Fibroblast of lung (primary cell): Measurements from ENCODE around the gene C1orf74. TPM values are rescaled to one million over a fixed set of nuclear protein-coding genes. Genes with fewer than 3 reads are reported as not detected.

ENCODE experiments used
- DNase-seq, 2 donors: peaks; one replicate each; pipeline versions ENCODE4 v3.0.0 to v3.0.0-alpha.2; 2010; ENCODE audit warnings: low read depth in 2 of 2
- H2AFZ ChIP-seq: 2 replicates; pipeline ENCODE4 v1.5.1; 2012; ENCODE audit warnings: low read length, control low read depth, inconsistent platforms
- H3K27ac ChIP-seq: 2 replicates; pipeline ENCODE4 v1.5.1; 2011; ENCODE audit warnings: low read length, control low read depth; ENCODE audit not compliant: insufficient read depth
- H3K27me3 ChIP-seq: 2 replicates; pipeline ENCODE4 v1.5.1; 2011; ENCODE audit warnings: mild to moderate bottlenecking, low read length; ENCODE audit not compliant: control insufficient read depth, insufficient read depth
- H3K36me3 ChIP-seq: 2 replicates; pipeline ENCODE4 v1.5.1; 2011; ENCODE audit warnings: low read length; ENCODE audit not compliant: control insufficient read depth, insufficient read depth
- H3K4me1 ChIP-seq: 2 replicates; pipeline ENCODE4 v1.5.1; 2011; ENCODE audit warnings: low read length; ENCODE audit not compliant: control insufficient read depth, insufficient read depth; ENCODE audit errors: extremely low read depth
- H3K4me2 ChIP-seq: 2 replicates; pipeline ENCODE4 v1.5.1; 2011; ENCODE audit warnings: low read length, control low read depth; ENCODE audit not compliant: insufficient read depth; ENCODE audit errors: extremely low read depth
- H3K4me3 ChIP-seq, 4 experiments: fragments of 200-600 bp in 1 of 4; sonication (generic) in 1 of 4; replicated peaks in 1 of 4; 2 replicates each; pipeline ENCODE4 v1.5.1; 2011 to 2016; ENCODE audit warnings: low read length in 4 of 4, low read depth in 3 of 4, mild to moderate bottlenecking in 3 of 4, control low read depth in 2 of 4, inconsistent platforms in 1 of 4, mixed read lengths in 1 of 4; ENCODE audit not compliant: insufficient read depth in 1 of 4; ENCODE audit errors: control extremely low read depth in 1 of 4
- H3K79me2 ChIP-seq: 2 replicates; pipeline ENCODE4 v1.5.1; 2012; ENCODE audit warnings: mild to moderate bottlenecking, low read length, inconsistent platforms; ENCODE audit not compliant: control insufficient read depth, insufficient read depth
- H3K9ac ChIP-seq: 2 replicates; pipeline ENCODE4 v1.5.1; 2011; ENCODE audit warnings: mild to moderate bottlenecking, low read length, control low read depth; ENCODE audit not compliant: insufficient read depth
- H3K9me3 ChIP-seq: 2 replicates; pipeline ENCODE4 v1.5.1; 2012; ENCODE audit warnings: low read depth, low read length; ENCODE audit not compliant: control insufficient read depth, insufficient read depth
- H4K20me1 ChIP-seq: 2 replicates; pipeline ENCODE4 v1.5.1; 2011; ENCODE audit warnings: low read length; ENCODE audit not compliant: control insufficient read depth, insufficient read depth; ENCODE audit errors: extremely low read depth
- EZH2 ChIP-seq: IDR thresholded peaks from 2 replicates; pipeline ENCODE4 v1.5.1; 2012; ENCODE audit warnings: low read length, control low read depth, mild to moderate bottlenecking; ENCODE audit errors: missing control alignments
- polyA plus RNA-seq, 2 donors: library from polyadenylated mRNA; depleted of rRNA in 1 of 2; stranded (reverse) in 1 of 2; unstranded in 1 of 2; fragments of >200 nt; gene quantifications; 2 replicates each; pipeline ENCODE4 v1.2.1, GENCODE V29; 2011 to 2012; ENCODE audit warnings: missing spikeins in 1 of 2
- total RNA-seq: library from RNA; depleted of rRNA; stranded (reverse); fragments of >200 nt; gene quantifications from 2 replicates; pipeline ENCODE4 v1.2.1, GENCODE V29; 2014
- TF ChIP-seq, protein P1 (sequence below), 2 donors: IDR thresholded peaks in 1 of 2; conservative IDR thresholded peaks in 1 of 2; 1 replicate in 1 of 2; 2 replicates in 1 of 2; pipeline ENCODE4 v1.5.1; 2011 to 2012; ENCODE audit warnings: low read length in 2 of 2, control low read depth in 1 of 2, inconsistent platforms in 1 of 2, low read depth in 1 of 2, mild to moderate bottlenecking in 1 of 2

C1orf74 gene
- total and polyA plus RNA-seq, 2 donors (not counting 1 experiment from before 2014, with no cell fraction given): 2.2 to 4.3 TPM

- H3K4me1 ChIP-seq: no peaks in the 10 kb centered on the region
- DNase-seq: no peak
- H3K79me2 ChIP-seq: no peaks in the 10 kb centered on the region
- no peak for TF ChIP-seq EZH2
- TF ChIP-seq, protein P1, sequence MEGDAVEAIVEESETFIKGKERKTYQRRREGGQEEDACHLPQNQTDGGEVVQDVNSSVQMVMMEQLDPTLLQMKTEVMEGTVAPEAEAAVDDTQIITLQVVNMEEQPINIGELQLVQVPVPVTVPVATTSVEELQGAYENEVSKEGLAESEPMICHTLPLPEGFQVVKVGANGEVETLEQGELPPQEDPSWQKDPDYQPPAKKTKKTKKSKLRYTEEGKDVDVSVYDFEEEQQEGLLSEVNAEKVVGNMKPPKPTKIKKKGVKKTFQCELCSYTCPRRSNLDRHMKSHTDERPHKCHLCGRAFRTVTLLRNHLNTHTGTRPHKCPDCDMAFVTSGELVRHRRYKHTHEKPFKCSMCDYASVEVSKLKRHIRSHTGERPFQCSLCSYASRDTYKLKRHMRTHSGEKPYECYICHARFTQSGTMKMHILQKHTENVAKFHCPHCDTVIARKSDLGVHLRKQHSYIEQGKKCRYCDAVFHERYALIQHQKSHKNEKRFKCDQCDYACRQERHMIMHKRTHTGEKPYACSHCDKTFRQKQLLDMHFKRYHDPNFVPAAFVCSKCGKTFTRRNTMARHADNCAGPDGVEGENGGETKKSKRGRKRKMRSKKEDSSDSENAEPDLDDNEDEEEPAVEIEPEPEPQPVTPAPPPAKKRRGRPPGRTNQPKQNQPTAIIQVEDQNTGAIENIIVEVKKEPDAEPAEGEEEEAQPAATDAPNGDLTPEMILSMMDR (conservative IDR thresholded peaks at IDR 0.05 in 1 of 2, IDR thresholded peaks at IDR 0.05 in 1 of 2; ENCODE audit: low read depth in 1 of 2, low read length in 2 of 2): no peak
- no peak overlapping the region for H3K4me3 ChIP-seq
- no peaks in the 10 kb centered on the region for H3K9me3 ChIP-seq
- no peaks in the 10 kb centered on the region for H4K20me1 ChIP-seq
- H2AFZ ChIP-seq: no peak overlapping the region
- no peaks in the 10 kb centered on the region for H3K27me3 ChIP-seq
- no peak overlapping the region for H3K9ac ChIP-seq
- H3K36me3 ChIP-seq: no peaks in the 10 kb centered on the region
- no peak overlapping the region for H3K4me2 ChIP-seq
- H3K27ac ChIP-seq: no peak overlapping the region
Observed at GRCh38 chr1:209729436-209729835, 54.9 kb downstream of the C1orf74 start.

Other genes starting within 250 kb of the C1orf74 start
- 0.77 and 1.7 TPM in 2 replicates for gene CAMK1G, start 200.8 kb downstream of the C1orf74 start, total RNA-seq
- gene CAMK1G, start 200.8 kb downstream of the C1orf74 start, polyA plus RNA-seq: 0.96 and 3.0 TPM in 2 replicates
- gene LAMB3, start 132.1 kb downstream of the C1orf74 start, total RNA-seq: 12.1 and 23.3 TPM in 2 replicates
- gene LAMB3, start 132.1 kb downstream of the C1orf74 start, polyA plus RNA-seq: 4.1 and 5.5 TPM in 2 replicates
- 79.1 and 180 TPM in 2 replicates for gene G0S2, start 109.1 kb downstream of the C1orf74 start, total RNA-seq
- 3.9 and 11.0 TPM in 2 replicates for gene G0S2, start 109.1 kb downstream of the C1orf74 start, polyA plus RNA-seq
- 20.3 and 31.5 TPM in 2 replicates for gene HSD11B1, start 79.7 kb downstream of the C1orf74 start, total RNA-seq
- 7.1 and 31.0 TPM in 2 replicates for gene HSD11B1, start 79.7 kb downstream of the C1orf74 start, polyA plus RNA-seq
- gene TRAF3IP3, start 28.5 kb downstream of the C1orf74 start, total RNA-seq: not detected in 2 replicates
- not detected in 2 replicates for gene TRAF3IP3, start 28.5 kb downstream of the C1orf74 start, polyA plus RNA-seq
- gene IRF6, start 21.6 kb upstream of the C1orf74 start, total RNA-seq: under 0.01 and 0.66 TPM in 2 replicates
- 0.87 and 1.00 TPM in 2 replicates for gene IRF6, start 21.6 kb upstream of the C1orf74 start, polyA plus RNA-seq
- gene UTP25, start 43.4 kb upstream of the C1orf74 start, total RNA-seq: 6.9 and 10.4 TPM in 2 replicates
- gene UTP25, start 43.4 kb upstream of the C1orf74 start, polyA plus RNA-seq: 12.3 and 13.8 TPM in 2 replicates
- gene SYT14, start 153.7 kb upstream of the C1orf74 start, total RNA-seq: 0.26 and 0.99 TPM in 2 replicates
- 0.84 and 0.93 TPM in 2 replicates for gene SYT14, start 153.7 kb upstream of the C1orf74 start, polyA plus RNA-seq